ENCODE data around the gene PTPRJ. TPM values are rescaled to one million over a fixed set of nuclear protein-coding genes. Genes with fewer than 3 reads are reported as not detected.
A peak's percentile ranks its signal among the peaks of the same experiment; 100 is the strongest.

PTPRJ gene
- total and polyA plus RNA-seq, 9 of the 15 experiments (the other 6 are each of a cell fraction or from before 2014, with no cell fraction given) = 0.56 to 10.7 (median 4.8) TPM

- TF ChIP-seq CCNT2 (IDR thresholded peaks at IDR 0.05; ENCODE audit: borderline replicate concordance, extremely low read depth, insufficient read length, low read depth, low read length) (peak; percentile 59), TBP (optimal IDR thresholded peaks at IDR 0.05; ENCODE audit: low read depth, low read length) (peak; percentile 32), ZBTB1 (CRISPR knock-in tag; IDR thresholded peaks at IDR 0.05; ENCODE audit: borderline replicate concordance, low read depth) (no peak), U2AF1 (optimal IDR thresholded peaks at IDR 0.05; ENCODE audit: low read depth, low read length) (no peak), ERF (CRISPR knock-in tag; IDR thresholded peaks at IDR 0.05) (0 out of 2 replicates have a peak, but pooled peaks have one; percentile 65), ZNF77 (CRISPR knock-in tag; IDR thresholded peaks at IDR 0.05) (no peak), ZNF561 (CRISPR knock-in tag; conservative IDR thresholded peaks at IDR 0.05) (no peak), CTBP1 (IDR thresholded peaks at IDR 0.05; ENCODE audit: borderline replicate concordance) (peak; percentile 59; the same call in 1 of the 2 replicates), ZBTB7A (IDR thresholded peaks at IDR 0.05; ENCODE audit: borderline replicate concordance, control insufficient read depth, low read depth, low read length) (peak; percentile 64; the same call in 1 of the 2 replicates), TAF1 (IDR thresholded peaks at IDR 0.05; ENCODE audit: control insufficient read depth, extremely low read depth, insufficient read depth, low read length, severe bottlenecking) (peak; percentile 45), MYC (IDR thresholded peaks at IDR 0.05; ENCODE audit: low read depth, low read length) (peak; percentile 15; the same call in 1 of the 2 replicates), MYC (CRISPR knock-in tag; IDR thresholded peaks at IDR 0.05; ENCODE audit: borderline replicate concordance, low read depth) (no peak), GATA2 (CRISPR knock-in tag; IDR thresholded peaks at IDR 0.05) (no peak), ZNF395 (CRISPR knock-in tag; IDR thresholded peaks at IDR 0.05) (0 out of 2 replicates have a peak, but pooled peaks have one; percentile 8)
Observed at GRCh38 chr11:47980088-47980906, at the start of gene PTPRJ (continued).

Data from K562 (cell line).